ENCODE measurements around the gene RAMP3. TPM values are rescaled to one million over a fixed set of nuclear protein-coding genes. Genes with fewer than 3 reads are reported as not detected.

RAMP3 gene
- not detected in 3 replicates for polyA plus RNA-seq
- polyA plus RNA-seq (2011; ENCODE audit: low read depth): not detected
- polyA plus RNA-seq (2011; cell fraction: cytosol; rRNA removed): not detected in 2 replicates
- not detected in 2 replicates for polyA plus RNA-seq (2011; cell fraction: nucleus; rRNA removed)
- polyA plus RNA-seq (2012; ENCODE audit: low replicate concordance): not detected in 2 replicates
- not detected in 3 replicates for polyA minus RNA-seq
- polyA minus RNA-seq (2011; cell fraction: cytosol; rRNA and poly(A)+ RNA removed): not detected
- polyA minus RNA-seq (2011; cell fraction: nucleus; rRNA and poly(A)+ RNA removed): not detected in 2 replicates

- H4K20me1 ChIP-seq (ENCODE audit: control insufficient read depth, extremely low read depth, insufficient read depth, low read length): no peaks in the 10 kb centered on the region
- no peak within 1 kb of the TSS for H3K9ac ChIP-seq (ENCODE audit: control insufficient read depth, extremely low read depth, insufficient read depth, low read length)
- H3K79me2 ChIP-seq (ENCODE audit: control insufficient read depth, insufficient read depth, low read length): no peaks in the 10 kb centered on the region
- H3K4me1 ChIP-seq (ENCODE audit: control insufficient read depth, extremely low read depth, insufficient read depth, low read length): peaks cover 3% of the 10 kb centered on the region
- no peaks in the 10 kb centered on the region for H3K36me3 ChIP-seq (ENCODE audit: control insufficient read depth in 2 of 2, extremely low read depth in 1 of 2, insufficient read depth in 2 of 2, low read length in 2 of 2)
- H3K27ac ChIP-seq (ENCODE audit: control insufficient read depth, insufficient read depth, low read length): no peak within 1 kb of the TSS
- H3K27me3 ChIP-seq (ENCODE audit: control insufficient read depth, extremely low read depth, insufficient read depth, low read length): peaks cover 32% of the 10 kb centered on the region
- DNase-seq (ENCODE audit: low read depth, low spot score) (no peak), FAIRE-seq (no peak)
- H2AFZ ChIP-seq (ENCODE audit: control insufficient read depth, low read length): no peak within 1 kb of the TSS
- TF ChIP-seq EZH2 (IDR thresholded peaks at IDR 0.05; ENCODE audit: low read length): peak; percentile 58
- TF ChIP-seq CTCF (optimal IDR thresholded peaks at IDR 0.05 in 1 of 3, IDR thresholded peaks at IDR 0.05 in 1 of 3, conservative IDR thresholded peaks at IDR 0.05 in 1 of 3; ENCODE audit: extremely low read depth in 1 of 3, insufficient read depth in 2 of 3, low read length in 3 of 3): no peak
- no peak within 1 kb of the TSS for H3K4me3 ChIP-seq (ENCODE audit: control insufficient read depth in 2 of 3, extremely low read depth in 1 of 3, insufficient read depth in 2 of 3, low read depth in 1 of 3, low read length in 3 of 3)
- no peaks in the 10 kb centered on the region for H3K9me1 ChIP-seq (ENCODE audit: control insufficient read depth, extremely low read depth, insufficient read depth, low read length)
- no peak within 1 kb of the TSS for H3K4me2 ChIP-seq (ENCODE audit: control insufficient read depth, extremely low read depth, insufficient read depth, low read depth, low read length)
- H3K9me3 ChIP-seq (ENCODE audit: control insufficient read depth, low read depth, low read length): no peaks in the 10 kb centered on the region
- dilution Hi-C loops (cut with MboI; ENCODE audit: extremely low pct_ligation_motif_present, low sequenced_read_pairs): no loop called here
These were observed at the start of gene RAMP3 for GRCh38 chr7:45157653-45158401. RAMP3 (plus strand) TSS chr7:45157791; CDS start chr7:45157829, 38 bp downstream.

GRCh38 chr7:45108863-45109262, 48.7 kb upstream of the RAMP3 start:
- Histone ChIP-seq H3K9me3 (ENCODE audit: control insufficient read depth, low read depth, low read length) (no peaks in the 10 kb centered on the region), H3K9ac (ENCODE audit: control insufficient read depth, extremely low read depth, insufficient read depth, low read length) (no peak overlapping the region), H3K27me3 (ENCODE audit: control insufficient read depth, extremely low read depth, insufficient read depth, low read length) (no peaks in the 10 kb centered on the region), H4K20me1 (ENCODE audit: control insufficient read depth, extremely low read depth, insufficient read depth, low read length) (peaks cover 9% of the 10 kb centered on the region), H3K27ac (ENCODE audit: control insufficient read depth, insufficient read depth, low read length) (no peak overlapping the region), H3K9me1 (ENCODE audit: control insufficient read depth, extremely low read depth, insufficient read depth, low read length) (no peaks in the 10 kb centered on the region), H3K4me3 (ENCODE audit: control insufficient read depth in 2 of 3, extremely low read depth in 1 of 3, insufficient read depth in 2 of 3, low read depth in 1 of 3, low read length in 3 of 3) (no peak overlapping the region), H3K36me3 (ENCODE audit: control insufficient read depth in 2 of 2, extremely low read depth in 1 of 2, insufficient read depth in 2 of 2, low read length in 2 of 2) (peaks cover 37 to 54% of the 10 kb centered on the region in 2 experiments), H3K4me2 (ENCODE audit: control insufficient read depth, extremely low read depth, insufficient read depth, low read depth, low read length) (no peak overlapping the region), H3K4me1 (ENCODE audit: control insufficient read depth, extremely low read depth, insufficient read depth, low read length) (peaks cover 20% of the 10 kb centered on the region), H3K79me2 (ENCODE audit: control insufficient read depth, insufficient read depth, low read length) (peaks cover 75% of the 10 kb centered on the region), H2AFZ (ENCODE audit: control insufficient read depth, low read length) (no peak overlapping the region)
- DNase-seq (ENCODE audit: low read depth, low spot score) (no peak), FAIRE-seq (no peak)
- TF ChIP-seq CTCF (optimal IDR thresholded peaks at IDR 0.05 in 1 of 3, IDR thresholded peaks at IDR 0.05 in 1 of 3, conservative IDR thresholded peaks at IDR 0.05 in 1 of 3; ENCODE audit: extremely low read depth in 1 of 3, insufficient read depth in 2 of 3, low read length in 3 of 3) (no peak), EZH2 (IDR thresholded peaks at IDR 0.05; ENCODE audit: low read length) (no peak)
- dilution Hi-C loops (cut with MboI; ENCODE audit: extremely low pct_ligation_motif_present, low sequenced_read_pairs): no loop called here

Measured in keratinocyte (primary cell).